Measurements from ENCODE around the gene DUSP10.

DNA sequence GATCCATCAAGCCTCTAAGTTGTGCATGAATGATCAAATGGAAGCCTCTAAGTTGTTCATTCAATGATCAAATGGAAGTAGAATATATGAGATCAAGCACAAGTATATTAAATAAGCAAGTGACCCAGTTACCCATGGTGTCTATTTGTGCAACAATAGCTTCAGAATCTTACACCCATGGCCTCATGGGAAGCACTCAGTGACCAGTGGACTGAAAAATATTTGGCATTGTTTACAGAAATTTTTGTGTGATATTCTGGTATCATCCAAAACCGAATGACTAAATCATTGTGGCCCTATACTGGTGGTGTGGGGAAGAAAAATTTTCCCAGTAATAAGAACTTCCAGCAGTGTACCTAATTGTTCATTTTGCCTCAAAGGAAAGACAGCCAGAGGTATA lies 46.6 kb downstream of the DUSP10 start:
- TF ChIP-seq, protein P1, sequence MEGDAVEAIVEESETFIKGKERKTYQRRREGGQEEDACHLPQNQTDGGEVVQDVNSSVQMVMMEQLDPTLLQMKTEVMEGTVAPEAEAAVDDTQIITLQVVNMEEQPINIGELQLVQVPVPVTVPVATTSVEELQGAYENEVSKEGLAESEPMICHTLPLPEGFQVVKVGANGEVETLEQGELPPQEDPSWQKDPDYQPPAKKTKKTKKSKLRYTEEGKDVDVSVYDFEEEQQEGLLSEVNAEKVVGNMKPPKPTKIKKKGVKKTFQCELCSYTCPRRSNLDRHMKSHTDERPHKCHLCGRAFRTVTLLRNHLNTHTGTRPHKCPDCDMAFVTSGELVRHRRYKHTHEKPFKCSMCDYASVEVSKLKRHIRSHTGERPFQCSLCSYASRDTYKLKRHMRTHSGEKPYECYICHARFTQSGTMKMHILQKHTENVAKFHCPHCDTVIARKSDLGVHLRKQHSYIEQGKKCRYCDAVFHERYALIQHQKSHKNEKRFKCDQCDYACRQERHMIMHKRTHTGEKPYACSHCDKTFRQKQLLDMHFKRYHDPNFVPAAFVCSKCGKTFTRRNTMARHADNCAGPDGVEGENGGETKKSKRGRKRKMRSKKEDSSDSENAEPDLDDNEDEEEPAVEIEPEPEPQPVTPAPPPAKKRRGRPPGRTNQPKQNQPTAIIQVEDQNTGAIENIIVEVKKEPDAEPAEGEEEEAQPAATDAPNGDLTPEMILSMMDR (IDR thresholded peaks at IDR 0.05; ENCODE audit: poor library complexity, severe bottlenecking): no peak
- TF ChIP-seq POLR2AphosphoS5 (IDR thresholded peaks at IDR 0.05) (no peak), EP300 (conservative IDR thresholded peaks at IDR 0.05; ENCODE audit: poor library complexity, severe bottlenecking) (no peak), EZH2 (IDR thresholded peaks at IDR 0.05; ENCODE audit: borderline replicate concordance, insufficient read depth, low read length, poor library complexity, severe bottlenecking) (no peak)
- TF ChIP-seq, protein P2, sequence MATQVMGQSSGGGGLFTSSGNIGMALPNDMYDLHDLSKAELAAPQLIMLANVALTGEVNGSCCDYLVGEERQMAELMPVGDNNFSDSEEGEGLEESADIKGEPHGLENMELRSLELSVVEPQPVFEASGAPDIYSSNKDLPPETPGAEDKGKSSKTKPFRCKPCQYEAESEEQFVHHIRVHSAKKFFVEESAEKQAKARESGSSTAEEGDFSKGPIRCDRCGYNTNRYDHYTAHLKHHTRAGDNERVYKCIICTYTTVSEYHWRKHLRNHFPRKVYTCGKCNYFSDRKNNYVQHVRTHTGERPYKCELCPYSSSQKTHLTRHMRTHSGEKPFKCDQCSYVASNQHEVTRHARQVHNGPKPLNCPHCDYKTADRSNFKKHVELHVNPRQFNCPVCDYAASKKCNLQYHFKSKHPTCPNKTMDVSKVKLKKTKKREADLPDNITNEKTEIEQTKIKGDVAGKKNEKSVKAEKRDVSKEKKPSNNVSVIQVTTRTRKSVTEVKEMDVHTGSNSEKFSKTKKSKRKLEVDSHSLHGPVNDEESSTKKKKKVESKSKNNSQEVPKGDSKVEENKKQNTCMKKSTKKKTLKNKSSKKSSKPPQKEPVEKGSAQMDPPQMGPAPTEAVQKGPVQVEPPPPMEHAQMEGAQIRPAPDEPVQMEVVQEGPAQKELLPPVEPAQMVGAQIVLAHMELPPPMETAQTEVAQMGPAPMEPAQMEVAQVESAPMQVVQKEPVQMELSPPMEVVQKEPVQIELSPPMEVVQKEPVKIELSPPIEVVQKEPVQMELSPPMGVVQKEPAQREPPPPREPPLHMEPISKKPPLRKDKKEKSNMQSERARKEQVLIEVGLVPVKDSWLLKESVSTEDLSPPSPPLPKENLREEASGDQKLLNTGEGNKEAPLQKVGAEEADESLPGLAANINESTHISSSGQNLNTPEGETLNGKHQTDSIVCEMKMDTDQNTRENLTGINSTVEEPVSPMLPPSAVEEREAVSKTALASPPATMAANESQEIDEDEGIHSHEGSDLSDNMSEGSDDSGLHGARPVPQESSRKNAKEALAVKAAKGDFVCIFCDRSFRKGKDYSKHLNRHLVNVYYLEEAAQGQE (IDR thresholded peaks at IDR 0.05; ENCODE audit: borderline replicate concordance): no peak
